DMS53 (cell line): ENCODE measurements around the gene TRAIP.
A peak's percentile ranks its signal among the peaks of the same experiment; 100 is the strongest.

ENCODE experiments used
- DNase-seq: peaks from one replicate; lab custom pipeline; 2025; lab: John Stamatoyannopoulos, UW

TRAIP gene

DNA sequence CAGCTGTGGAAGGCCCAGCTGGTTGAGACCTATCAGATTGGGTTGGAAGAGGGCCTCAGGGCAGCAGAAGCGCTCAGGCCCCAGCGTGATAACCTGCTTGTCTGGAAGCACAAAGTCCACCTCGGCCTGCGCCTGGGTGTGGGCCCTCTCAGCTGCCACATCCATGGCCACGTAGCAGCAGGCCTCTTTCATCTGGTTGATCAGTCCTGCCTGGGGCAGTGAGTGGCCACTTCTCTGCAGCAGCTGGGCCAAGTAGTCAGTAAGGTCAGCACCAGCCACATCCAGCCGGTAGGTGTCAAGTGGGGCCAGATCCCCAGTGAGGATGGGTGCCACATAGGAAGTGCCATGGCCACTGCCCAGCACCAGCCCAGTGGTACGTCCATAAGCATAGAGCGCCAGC, 17.3 kb upstream of the TRAIP start:
- no peak for DNase-seq

DNA sequence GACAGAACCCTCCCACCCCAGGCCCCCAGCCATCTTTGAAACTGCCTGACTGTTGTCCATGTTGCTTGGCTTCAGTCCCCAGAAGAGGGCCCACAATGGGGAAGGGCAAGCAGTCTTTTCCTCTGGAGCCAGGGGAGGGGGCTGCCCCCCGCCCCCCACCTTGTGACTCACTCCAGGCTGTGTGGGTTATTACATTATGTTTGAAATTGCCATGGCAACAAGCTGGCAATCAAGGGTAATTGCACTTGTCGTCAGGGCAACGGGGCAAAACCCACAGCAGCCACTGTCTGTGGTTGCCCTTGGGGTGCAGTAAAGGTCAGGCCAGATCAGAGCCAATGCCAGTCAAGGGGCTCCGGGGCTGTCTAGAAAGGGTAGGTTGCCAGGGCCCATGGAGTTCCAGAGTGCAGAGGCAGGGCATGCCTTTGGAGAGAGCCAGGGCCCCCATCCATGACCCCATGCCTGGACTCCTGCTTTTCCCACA, 16.5 kb upstream of the TRAIP start:
- peak; percentile 24 for DNase-seq

DNA sequence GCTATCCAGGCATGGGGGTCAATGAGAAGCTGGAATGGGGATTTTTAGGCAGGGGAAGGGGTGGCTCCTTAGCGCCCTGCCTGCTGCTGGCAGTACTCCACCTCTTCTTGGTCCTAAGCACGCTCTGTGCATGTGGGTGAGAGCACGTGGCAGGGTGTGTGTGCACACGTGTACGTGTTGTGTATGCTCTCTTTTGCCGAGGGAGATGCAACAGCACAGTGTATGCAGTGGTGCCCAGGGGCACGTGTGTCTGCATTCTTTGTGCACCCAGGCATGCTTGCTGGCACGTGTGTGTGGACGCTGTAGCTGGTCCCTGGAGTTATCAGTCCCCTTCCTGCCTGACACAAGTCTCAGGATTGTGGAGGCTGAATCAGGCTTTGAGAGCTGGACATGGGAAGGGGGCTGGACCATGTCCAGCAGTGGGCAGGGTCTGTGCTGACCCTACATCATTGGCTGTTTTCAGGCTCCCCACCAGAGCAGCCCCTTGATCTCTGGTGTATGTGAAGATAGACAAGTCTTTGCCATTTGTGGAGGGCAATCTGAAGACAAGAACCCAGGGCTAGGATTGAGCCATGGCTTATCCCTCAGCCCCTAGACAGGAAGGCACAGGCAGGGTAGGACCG, 15.3 kb upstream of the TRAIP start:
- DNase-seq, result no peak

DNA sequence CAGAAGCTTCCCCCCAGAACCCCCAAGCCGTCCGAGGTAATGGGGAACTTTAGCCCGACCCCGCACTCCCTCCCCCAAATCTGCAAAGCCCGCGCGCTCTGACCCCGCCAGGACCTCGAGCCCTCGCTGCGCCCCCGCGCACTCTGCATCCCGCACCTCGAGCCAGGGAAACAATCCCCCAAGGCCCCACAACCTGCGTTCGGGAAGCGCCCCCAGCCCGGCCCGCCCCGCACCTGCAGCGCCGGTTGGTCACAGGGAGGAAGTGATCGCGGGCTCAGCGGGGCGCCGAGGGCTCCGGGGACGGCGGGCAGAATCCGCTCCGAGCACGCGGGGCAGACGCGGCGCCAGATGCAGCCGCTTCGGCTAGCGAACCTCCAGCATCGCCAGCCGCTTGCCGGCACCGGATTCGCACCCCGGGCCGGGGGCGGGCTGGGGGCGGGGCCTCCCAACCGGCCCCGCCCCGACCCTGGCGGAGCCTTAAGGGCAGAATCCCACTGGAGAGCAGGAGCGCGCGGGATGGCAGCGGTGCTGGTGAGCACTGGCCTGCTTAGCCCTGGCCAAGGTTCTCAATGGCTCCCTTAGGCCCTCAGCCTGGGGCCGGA, 13.3 kb upstream of the TRAIP start, which contains the start of gene CAMKV:
CAMKV (minus strand) TSS at position 382 of the 602 bp plus-strand sequence. CDS start 7,518 bp downstream, outside the sequence.
- DNase-seq, result peak; percentile 58

DNA sequence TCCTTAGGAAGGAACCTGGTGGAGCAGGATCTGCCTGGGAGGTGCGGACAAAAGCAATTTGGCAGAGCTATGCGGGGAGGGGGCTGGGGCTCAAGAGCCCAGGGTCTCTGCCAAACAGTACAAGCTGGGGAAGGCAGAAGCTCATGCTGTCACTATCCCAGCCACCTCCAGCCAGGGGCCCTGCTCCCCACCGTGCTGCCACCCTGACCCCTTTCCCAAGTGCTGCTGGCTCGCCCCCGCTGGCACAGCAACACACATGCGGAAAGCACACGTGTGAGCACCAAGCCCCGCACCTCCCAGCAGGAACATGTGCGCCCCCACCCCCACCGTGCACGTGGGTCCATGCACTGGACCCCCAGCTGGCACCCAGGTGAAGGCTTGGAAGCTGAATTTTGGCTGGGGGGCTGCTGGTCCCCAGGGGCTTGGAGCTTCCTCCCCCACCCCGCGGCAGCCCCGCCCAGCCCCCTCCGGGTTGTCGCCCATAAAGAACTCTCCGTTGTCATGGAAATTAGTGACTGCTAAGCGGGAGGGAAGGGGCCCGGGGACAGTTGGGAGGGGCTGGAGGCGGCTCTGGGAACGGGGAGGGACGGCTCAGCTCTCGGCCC, 12.6 kb upstream of the TRAIP start:
- peak; percentile 26 for DNase-seq

DNA sequence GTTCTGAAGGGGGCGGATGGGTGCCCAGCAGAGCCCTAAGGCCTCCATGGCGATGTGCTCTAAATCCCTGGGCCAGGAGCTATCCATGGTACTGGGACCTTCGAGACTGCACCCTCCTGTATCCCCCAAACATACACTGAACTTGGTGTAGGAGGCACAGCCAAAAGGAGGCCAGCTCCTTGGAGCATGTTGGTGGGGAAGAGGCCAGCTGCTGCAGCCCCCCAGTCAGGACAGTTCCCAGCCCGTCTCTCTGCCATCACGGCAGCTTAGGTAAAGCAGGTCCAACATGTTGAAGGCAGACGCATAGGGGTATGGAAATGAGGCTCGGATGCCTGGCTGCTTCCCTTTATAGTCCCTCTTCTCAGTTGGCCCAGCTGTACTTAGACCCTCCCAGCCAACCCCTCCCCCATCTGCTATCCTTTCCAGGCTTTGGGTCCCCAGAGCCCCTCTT, 11.5 kb upstream of the TRAIP start:
- DNase-seq, result peak; percentile 6

DNA sequence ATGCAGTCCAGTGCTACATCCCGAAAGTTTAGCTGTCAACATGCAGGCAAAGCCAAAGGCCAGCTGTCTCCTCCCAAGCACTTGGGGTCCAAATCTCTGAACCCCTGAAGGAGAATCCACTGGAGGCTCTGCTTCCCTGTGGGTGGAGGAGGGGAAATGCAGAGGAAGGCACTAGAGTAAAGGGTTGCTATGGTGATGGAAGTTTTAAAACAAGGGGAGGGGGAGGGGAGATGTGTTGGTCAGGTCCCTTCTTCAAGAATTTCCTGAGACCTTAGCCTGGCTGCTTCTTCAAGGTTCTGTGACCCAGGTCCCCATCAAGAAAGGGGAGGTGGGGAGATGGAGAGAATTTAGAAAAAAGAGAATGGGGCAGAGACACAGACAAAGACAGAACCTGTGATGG, 11.0 kb upstream of the TRAIP start:
- no peak for DNase-seq

DNA sequence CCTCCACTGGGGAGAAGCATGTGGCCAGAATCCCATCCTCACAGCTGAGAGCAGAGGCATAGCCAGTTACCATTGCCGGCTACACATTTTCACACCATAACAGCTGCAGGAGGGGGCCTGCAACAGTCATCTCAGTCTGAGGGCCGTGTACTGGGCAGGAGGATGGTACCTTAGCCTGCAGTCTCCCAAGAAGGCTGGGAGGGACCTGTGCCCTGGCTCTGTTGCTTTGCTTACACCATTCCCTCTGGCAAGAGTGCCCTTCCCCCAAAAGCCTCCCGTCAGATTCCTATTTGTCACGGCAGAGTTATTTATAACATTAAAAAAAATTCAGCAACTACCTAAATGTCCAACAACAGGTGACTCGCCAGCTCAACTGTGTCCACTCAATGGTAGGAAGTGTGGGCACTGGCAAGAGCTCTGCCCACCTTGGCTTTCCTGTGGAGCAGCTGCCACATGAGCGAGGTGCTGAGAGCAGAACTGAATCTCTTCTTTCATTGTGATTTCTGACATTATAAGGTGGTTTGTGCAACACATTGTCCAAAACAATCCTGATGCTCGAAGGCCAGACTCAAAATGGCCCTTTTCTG, 8.9 kb upstream of the TRAIP start:
- no peak for DNase-seq

DNA sequence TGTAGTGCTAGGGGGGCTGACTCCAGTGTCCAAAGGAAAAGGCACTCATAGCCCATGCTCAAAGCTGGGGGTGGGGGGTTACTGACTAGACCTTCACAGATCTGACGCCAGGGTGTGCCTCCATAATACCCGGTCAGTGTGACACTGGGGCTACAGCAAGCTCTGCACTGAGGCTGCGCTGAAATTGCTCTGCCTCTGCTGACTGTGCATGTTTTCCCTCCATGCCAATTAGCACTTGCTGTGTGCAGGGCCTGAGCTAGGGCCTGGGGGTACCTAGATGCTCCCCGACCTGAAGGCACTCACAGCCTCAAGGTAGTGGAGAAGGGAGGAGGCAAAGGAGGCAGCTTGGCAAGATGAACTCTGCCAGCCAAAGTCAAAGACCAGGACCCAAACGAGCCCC, 8.1 kb upstream of the TRAIP start:
- no peak for DNase-seq

DNA sequence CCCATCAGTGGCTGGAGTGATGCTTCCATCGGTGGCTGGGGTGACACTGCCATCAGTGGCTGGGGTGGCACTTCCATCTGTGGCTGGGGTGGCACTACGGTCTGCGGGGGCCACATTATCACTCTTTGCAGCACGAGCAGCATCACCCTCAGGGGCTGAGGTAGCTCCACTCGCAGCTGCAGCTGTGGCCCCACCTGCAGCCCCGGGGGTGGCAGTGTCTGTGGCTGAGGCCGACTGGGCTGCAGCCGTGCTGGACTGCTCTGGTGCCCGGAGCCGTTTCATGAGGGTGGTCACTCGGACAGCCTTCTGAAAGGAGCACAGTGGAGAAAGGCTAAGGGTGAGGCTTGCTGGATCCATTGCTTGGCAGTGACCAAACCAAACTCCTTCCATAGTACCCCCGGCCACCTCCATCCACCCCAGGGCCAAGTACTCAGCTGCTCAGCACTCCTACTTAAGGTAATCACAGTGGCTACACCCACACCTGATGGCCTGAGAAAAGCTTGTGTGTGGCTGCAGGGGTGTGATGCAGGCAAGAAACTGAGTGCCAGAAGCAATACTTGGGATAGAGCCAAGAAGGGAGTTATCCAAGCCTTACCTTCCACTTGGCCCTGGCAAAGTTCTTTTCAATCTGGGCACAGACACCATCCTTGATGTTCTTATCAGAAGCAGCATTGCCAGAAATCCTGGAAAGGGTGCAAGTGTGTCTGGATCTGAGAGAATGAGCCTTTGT, 3.4 kb upstream of the TRAIP start:
- no peak for DNase-seq

DNA sequence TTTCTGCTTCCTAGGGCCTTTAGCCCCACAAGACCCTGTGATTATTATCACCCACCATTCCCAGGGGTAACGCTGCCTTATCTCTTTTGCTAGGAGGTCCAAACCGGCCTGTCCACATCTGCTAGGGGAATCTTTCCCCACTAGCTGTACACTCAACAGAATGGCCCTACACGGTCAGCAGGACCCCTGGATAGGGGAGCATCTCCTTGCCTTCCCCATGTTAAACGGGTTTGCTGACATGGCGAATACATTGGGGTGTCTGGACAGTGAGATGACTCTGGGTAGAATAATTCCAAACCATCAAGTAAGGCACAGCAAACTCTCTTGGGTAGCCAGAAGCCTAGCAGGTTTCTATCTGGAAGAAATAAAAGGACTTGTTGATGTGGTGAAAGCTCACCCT, 702 bp downstream of the TRAIP start:
- no peak for DNase-seq

DNA sequence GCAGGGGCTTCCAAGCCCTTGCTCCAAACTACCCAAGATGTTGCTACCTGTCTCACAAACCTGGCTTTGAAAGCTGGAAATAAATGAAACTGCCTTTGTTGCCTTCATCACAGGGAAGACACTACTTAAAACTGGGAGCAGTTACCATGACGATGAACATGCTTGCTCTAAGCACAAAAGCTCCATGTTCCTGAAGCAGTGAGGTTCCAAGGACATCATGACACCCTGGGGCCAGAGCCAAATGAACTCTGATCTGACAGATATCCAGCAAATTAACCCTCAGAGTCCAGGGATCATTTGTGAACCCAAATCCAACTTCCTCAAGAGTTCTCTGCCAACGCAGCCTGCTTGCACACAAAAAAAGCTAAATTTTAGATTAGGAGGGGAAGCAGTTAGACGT, 10.7 kb downstream of the TRAIP start:
- no peak for DNase-seq

DNA sequence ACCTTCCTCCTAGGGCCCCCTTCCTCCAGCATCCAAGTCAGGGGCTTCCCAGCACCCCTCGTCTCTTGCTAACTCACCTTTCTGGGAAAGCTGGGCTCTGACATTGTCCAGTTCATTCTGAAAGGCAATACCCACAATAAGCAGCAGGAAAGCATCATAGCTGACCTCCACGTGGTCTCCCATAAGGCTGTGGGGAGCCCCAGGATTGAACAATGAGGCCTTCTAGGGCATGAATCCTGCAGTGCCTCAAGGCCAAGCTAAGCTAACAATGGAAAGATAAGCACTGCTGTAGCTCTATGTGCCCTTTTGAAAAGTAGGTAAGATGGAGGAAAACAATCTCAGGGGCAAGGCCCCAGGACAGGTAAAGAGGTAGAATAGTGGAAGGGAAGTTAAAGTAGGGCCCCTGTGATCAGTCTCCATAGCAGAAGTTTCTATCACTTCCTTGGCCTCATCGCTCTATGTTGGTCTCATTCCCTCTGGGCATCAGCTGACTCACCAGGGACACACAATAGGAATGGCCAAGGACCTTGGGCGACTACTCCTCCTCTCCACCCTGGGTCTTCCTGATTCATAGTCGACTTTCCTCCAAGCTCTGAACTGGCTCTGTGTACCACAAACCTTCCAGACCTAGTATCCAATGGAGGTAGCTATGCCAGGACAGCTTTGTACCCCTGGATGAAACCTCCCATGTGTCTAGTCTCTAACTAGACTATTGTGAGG, 11.7 kb downstream of the TRAIP start:
- no peak for DNase-seq

DNA sequence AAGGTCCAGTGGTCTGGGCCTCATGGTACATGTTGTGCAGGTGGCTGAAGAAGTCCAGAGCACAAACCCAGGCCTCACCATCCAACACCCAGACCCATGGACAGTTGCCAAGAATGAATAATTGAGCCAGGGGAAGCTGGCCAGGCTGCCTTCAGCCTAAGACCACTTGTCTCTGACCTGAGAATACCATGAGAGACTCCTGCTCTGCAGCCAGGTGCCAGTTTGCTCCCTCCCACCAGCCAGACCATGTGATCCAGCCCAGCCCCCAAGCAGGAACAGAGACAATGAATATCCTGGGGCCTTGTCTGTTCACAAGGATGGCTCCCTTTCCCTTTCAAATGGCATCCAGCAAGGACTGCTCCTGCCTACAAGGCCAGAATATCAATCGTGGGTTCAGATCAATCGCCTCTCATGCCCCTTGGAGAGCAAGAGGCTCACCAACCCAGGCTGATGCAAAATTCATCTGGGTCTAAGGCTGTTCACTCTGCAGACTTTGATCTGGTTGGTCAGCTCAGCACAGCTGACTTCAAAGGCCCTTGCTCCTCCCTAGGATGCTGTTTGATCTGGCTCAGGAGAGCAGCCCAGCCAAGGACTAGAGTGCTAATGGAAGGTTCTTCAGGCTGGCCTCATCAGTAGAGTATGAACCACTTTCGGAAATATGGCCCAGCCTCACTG, 13.4 kb downstream of the TRAIP start:
- DNase-seq, result no peak

DNA sequence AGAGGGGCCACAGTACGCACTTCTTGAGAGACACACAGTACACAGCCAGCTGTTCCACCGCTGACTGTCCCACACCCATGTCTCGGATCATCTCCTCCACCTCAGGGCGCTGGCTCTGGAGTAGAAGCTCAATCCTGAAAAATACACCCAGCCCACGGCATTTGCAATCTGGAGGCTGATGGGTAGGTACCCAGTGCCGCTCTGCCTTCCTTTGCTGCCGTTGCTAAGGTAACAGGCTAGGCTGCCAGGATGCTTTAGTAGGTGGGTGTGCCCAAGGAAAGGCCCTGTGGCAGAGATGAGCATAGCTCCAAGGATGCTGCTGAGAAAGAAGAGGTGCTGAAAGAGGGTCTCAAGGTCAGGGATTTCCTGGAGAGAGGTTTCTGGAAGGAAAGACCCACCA, 14.6 kb downstream of the TRAIP start:
- no peak for DNase-seq

DNA sequence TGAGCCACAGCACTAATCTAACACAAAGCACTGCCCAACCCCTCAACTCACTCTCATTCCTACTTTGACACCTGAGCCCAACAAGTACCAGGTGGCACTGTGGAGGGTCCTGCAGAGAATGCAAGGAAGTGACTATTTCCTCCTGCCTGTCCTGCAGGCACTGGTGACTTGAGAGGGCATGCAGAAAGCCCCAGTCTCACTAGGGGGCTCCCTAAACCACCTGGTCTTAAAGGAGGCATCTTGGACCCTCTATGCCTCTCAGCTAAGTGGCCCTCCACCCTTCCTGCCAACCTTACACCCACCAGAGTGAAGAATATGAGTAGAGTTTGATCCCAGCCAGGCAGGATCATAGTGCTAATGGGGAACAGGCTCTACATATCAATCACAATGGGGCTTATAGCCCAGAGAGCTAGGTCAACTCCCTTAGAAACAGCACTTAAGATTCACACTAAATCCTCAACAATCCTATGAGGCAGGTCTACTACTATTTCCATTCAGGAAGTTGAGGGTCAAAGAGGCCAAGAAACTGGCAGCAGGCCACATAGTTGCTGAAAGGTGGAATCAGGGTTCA, 15.2 kb downstream of the TRAIP start:
- peak; percentile 3 for DNase-seq

DNA sequence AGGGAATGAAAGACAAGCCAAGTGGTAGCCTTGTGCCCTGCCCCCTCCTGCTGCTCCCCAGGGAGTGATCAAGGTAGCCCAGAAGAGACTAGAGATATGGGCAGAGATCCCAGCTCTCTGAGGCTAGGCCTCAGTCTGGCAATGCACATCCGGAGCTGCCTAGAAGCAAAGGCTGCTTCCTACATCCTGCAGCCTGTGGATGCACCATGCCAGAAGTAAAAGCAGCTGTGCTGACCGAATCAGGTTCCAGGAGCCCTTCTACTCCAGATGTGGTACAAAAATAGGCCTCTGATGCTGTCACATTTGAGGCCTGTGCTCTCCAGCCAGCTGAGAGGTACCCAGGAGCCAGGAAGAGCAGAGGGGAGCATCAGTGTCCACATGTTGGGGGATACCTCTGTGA, 16.0 kb downstream of the TRAIP start:
- DNase-seq, result no peak

DNA sequence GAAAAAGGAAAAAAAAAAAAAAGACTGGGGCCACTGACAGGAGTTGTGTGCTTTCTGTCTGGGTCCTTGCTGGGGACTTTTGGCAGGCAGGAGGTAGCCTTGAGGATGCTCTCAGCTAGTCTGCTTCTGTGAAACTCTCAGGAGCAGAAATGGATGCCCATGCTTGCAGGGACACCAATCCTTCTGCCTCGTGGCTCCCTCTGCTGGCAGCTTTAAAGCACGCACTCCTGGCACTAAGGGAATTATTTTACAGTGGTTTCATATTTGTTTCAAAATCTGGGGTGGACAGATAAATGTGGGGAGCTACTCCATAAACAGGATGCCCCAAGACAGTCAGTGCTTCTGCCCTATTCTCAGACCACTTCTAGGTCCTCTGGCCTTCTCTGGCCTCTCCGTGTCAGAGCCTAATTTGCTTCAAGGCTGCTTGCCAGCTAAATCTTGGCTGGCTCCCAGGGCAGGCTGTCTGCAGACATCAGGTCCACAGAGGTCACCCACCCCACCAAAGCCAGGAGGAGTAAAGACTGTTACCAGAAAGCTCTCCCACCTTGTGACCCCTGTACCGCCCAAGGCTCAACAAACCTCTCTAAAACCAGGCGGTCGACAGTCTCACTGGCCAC, 17.1 kb downstream of the TRAIP start:
- DNase-seq, result peak; percentile 63

DNA sequence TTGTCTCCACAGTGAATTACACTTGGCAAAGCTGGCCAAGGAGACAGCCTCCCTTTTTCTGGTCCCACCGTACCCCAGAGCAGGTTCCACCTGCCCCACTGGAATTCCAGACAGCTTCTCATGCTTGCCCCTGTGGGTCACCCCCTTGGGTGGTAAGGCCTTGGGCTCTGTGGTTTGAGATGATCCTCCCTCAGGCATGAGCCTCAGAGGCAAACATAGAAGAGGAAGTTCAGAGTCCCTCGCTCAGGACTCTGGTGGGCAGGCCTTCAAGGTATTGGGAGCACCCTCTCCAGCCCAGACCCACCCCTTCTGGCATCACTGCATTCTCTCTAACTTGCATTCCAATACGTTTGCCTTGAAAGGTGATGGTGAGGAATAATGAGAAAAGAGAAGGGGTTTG, 25.0 kb downstream of the TRAIP start:
- no peak for DNase-seq

DNA sequence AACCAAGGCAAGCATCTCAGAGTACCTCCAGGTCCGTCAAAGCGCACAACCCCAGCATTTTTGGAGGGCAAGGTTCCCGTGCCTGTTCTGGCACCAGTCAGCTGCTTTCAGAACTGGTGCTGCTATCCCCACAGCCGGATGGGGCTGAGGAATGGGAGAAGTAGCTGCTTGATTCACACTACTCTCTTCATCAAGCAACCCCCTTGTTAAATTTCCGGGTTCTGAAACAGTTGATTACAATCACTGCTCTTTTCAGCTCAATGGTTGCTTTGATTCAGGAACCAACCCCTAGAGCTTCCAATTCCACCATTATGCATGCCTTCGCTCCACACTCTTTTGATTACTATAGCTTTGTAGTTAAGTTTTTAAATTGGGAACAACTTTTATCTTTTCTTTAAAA, 30.3 kb downstream of the TRAIP start:
- DNase-seq, result no peak
